A549 (cell line): ENCODE data around the gene NOS1AP. TPM values are rescaled to one million over a fixed set of nuclear protein-coding genes. Genes with fewer than 3 reads are reported as not detected.
A peak's percentile ranks its signal among the peaks of the same experiment; 100 is the strongest.

ENCODE experiments used
- ATAC-seq, 2 experiments: fragments of 200-7000 bp in 1 of 2; fragments of >200 bp in 1 of 2; cut with Nextera tagmentation in 1 of 2; cut with Tn5 transposase in 1 of 2; 3 replicates each; pipeline versions ENCODE4 v1.8.0 to v1.9.1; 2018 to 2020; ENCODE audit warnings: mild to moderate bottlenecking in 1 of 2, moderate library complexity in 1 of 2
- CTCF ChIA-PET: fragments of 300-600 bp; sonication (Branson Sonifier 250); formaldehyde crosslinking; extraction: SDS; loops from one replicate; lab custom pipeline; 2021; ENCODE audit warnings: antibody characterized with exemption, inconsistent platforms; lab: Yijun Ruan, JAX
- POLR2A ChIA-PET: fragments of 350-600 bp; formaldehyde crosslinking; extraction: SDS; loops from one replicate; lab custom pipeline; 2021; ENCODE audit warnings: antibody characterized with exemption, inconsistent platforms; lab: Yijun Ruan, JAX
- DNase-seq, 2 experiments: peaks; one replicate each; pipeline versions ENCODE4 v3.0.0 to v3.0.0-alpha.2; 2011 to 2016; ENCODE audit warnings: low read depth in 1 of 2, low spot score in 1 of 2
- FAIRE-seq: peaks from 2 replicates; lab custom pipeline; 2011; peaks lifted over from hg19 to GRCh38; lab: Jason Lieb, UNC
- H3K27ac ChIP-seq, 2 experiments: fragments of >200 bp; sonication (Bioruptor Twin); formaldehyde crosslinking; 3 replicates each; pipeline ENCODE4 v1.5.1; 2016 to 2017
- H3K4me1 ChIP-seq: fragments of >200 bp; sonication (Bioruptor Twin); formaldehyde crosslinking; 3 replicates; pipeline ENCODE4 v1.6.1; 2016
- H3K4me2 ChIP-seq: fragments of >200 bp; sonication (Bioruptor Twin); formaldehyde crosslinking; 3 replicates; pipeline ENCODE4 v1.6.1; 2016
- H3K4me3 ChIP-seq: fragments of >200 bp; sonication (Bioruptor Twin); formaldehyde crosslinking; 3 replicates; pipeline ENCODE4 v1.5.1; 2016
- H3K9me3 ChIP-seq: fragments of >200 bp; sonication (Bioruptor Twin); formaldehyde crosslinking; 3 replicates; pipeline ENCODE4 v1.6.1; 2016
- CHD2 ChIP-seq: fragments of 150-350 bp; IDR thresholded peaks from 2 replicates; pipeline ENCODE4 v1.6.1; 2014; ENCODE audit warnings: low read length; ENCODE audit not compliant: partially characterized antibody
- EHMT2 ChIP-seq: fragments of 200-600 bp; sonication (generic); IDR thresholded peaks from 2 replicates; pipeline ENCODE4 v1.6.1; 2016; ENCODE audit warnings: antibody characterized with exemption, low read depth, mild to moderate bottlenecking, moderate library complexity
- EP300 ChIP-seq, 2 experiments: fragments of >200 bp; sonication (Bioruptor Twin); formaldehyde crosslinking; IDR thresholded peaks; 2 replicates in 1 of 2; 3 replicates in 1 of 2; pipeline ENCODE4 v1.6.1; 2016 to 2017
- ESRRA ChIP-seq: fragments of 150-350 bp; IDR thresholded peaks from 2 replicates; pipeline ENCODE4 v1.6.1; 2014; ENCODE audit warnings: mild to moderate bottlenecking, low read length, borderline replicate concordance
- FOSL2 ChIP-seq, 2 experiments: fragments of 450-650 bp in 1 of 2; fragments of >200 bp in 1 of 2; sonication (Bioruptor Twin) in 1 of 2; formaldehyde crosslinking; IDR thresholded peaks; 2 replicates each; pipeline versions ENCODE4 v1.5.0 to v1.6.1; 2016 to 2020; ENCODE audit warnings: mild to moderate bottlenecking in 1 of 2, moderate library complexity in 1 of 2
- FOXS1 ChIP-seq: fragments of 250-450 bp; sonication (Bioruptor Pico); IDR thresholded peaks from 2 replicates; pipeline ENCODE4 v1.5.0; 2020; ENCODE audit warnings: mild to moderate bottlenecking, moderate library complexity
- GATA3 ChIP-seq: IDR thresholded peaks from 2 replicates; pipeline ENCODE4 v1.6.1; 2012; ENCODE audit warnings: borderline replicate concordance
- HDAC2 ChIP-seq: fragments of 200-600 bp; sonication (generic); IDR thresholded peaks from 2 replicates; pipeline ENCODE4 v1.6.1; 2016
- JUN ChIP-seq, 2 experiments: fragments of >200 bp; sonication (Bioruptor Twin); formaldehyde crosslinking; IDR thresholded peaks; 2 replicates in 1 of 2; 3 replicates in 1 of 2; pipeline ENCODE4 v1.6.1; 2016 to 2017
- JUNB ChIP-seq: fragments of >200 bp; sonication (Bioruptor Twin); formaldehyde crosslinking; IDR thresholded peaks from 2 replicates; pipeline ENCODE4 v1.6.1; 2016
- KDM1A ChIP-seq: fragments of 200-600 bp; sonication (generic); IDR thresholded peaks from 2 replicates; pipeline ENCODE4 v1.6.1; 2016; ENCODE audit warnings: low read depth, mild to moderate bottlenecking
- KDM5A ChIP-seq: fragments of 200-600 bp; sonication (generic); IDR thresholded peaks from 2 replicates; pipeline ENCODE4 v1.6.1; 2016; ENCODE audit warnings: antibody characterized with exemption, mild to moderate bottlenecking
- MAFK ChIP-seq: fragments of 450-650 bp; IDR thresholded peaks from 2 replicates; pipeline ENCODE4 v1.6.1; 2014; ENCODE audit not compliant: partially characterized antibody
- NPAS2 ChIP-seq: fragments of 250-450 bp; sonication (Bioruptor Pico); IDR thresholded peaks from 2 replicates; pipeline ENCODE4 v1.8.0; 2022; ENCODE audit warnings: mild to moderate bottlenecking, moderate library complexity, borderline replicate concordance
- NR3C1 ChIP-seq: fragments of >200 bp; sonication (Bioruptor Twin); formaldehyde crosslinking; IDR thresholded peaks from 3 replicates; pipeline ENCODE4 v1.6.1; 2017
- PHF8 ChIP-seq: fragments of 200-600 bp; sonication (generic); IDR thresholded peaks from 2 replicates; pipeline ENCODE4 v1.6.1; 2016; ENCODE audit warnings: low read depth, mild to moderate bottlenecking, antibody characterized with exemption, moderate library complexity, borderline replicate concordance
- POLR2AphosphoS2 ChIP-seq: conservative IDR thresholded peaks from 2 replicates; pipeline ENCODE4 v1.6.1; 2012; ENCODE audit warnings: low read length, improper control_type of control experiment, inconsistent platforms
- RAD21 ChIP-seq, 2 experiments: fragments of >200 bp in 1 of 2; sonication (Bioruptor Twin) in 1 of 2; formaldehyde crosslinking in 1 of 2; IDR thresholded peaks in 1 of 2; conservative IDR thresholded peaks in 1 of 2; 2 replicates in 1 of 2; 3 replicates in 1 of 2; pipeline ENCODE4 v1.6.1; 2012 to 2018; ENCODE audit warnings: inconsistent platforms in 1 of 2
- RFX5 ChIP-seq: fragments of 450-650 bp; IDR thresholded peaks from 2 replicates; pipeline ENCODE4 v1.7.1; 2014; ENCODE audit warnings: antibody characterized with exemption, mild to moderate bottlenecking, moderate library complexity
- RNF2 ChIP-seq: fragments of 200-600 bp; sonication (generic); IDR thresholded peaks from 2 replicates; pipeline ENCODE4 v1.6.1; 2016; ENCODE audit warnings: low read depth, mild to moderate bottlenecking, antibody characterized with exemption, moderate library complexity, borderline replicate concordance
- SMC3 ChIP-seq: fragments of >200 bp; sonication (Bioruptor Twin); formaldehyde crosslinking; IDR thresholded peaks from 3 replicates; pipeline ENCODE4 v1.6.1; 2018; ENCODE audit warnings: inconsistent platforms
- TP53 ChIP-seq: fragments of 250-450 bp; sonication (Bioruptor Pico); IDR thresholded peaks from 2 replicates; pipeline ENCODE4 v1.5.0; 2021; ENCODE audit warnings: mild to moderate bottlenecking, moderate library complexity
- ZC3H11A ChIP-seq: fragments of 450-650 bp; IDR thresholded peaks from 2 replicates; pipeline ENCODE4 v1.6.1; 2014; ENCODE audit warnings: antibody characterized with exemption, mild to moderate bottlenecking
- WGBS: methylation state at CpG from one replicate; pipeline ENCODE4 v1.1.6; 2017; ENCODE audit errors: missing lambda C conversion rate; 5-methylcytosine and 5-hydroxymethylcytosine counted together
- polyA plus RNA-seq, 4 experiments: library from polyadenylated mRNA; depleted of rRNA in 3 of 4; stranded (reverse); fragments of >200 nt; fragmentation: RNase III in 1 of 4; extraction: RNeasy Plus Mini Kit Qiagen cat#74134 plus additional on column Dnase treatment in 1 of 4; gene quantifications; 2 replicates in 3 of 4; 3 replicates in 1 of 4; pipeline ENCODE4 v1.2.3, GENCODE V29; 2011 to 2017
- TF ChIP-seq, protein P1 (sequence below): fragments of >200 bp; sonication (Bioruptor Twin); formaldehyde crosslinking; IDR thresholded peaks from 3 replicates; pipeline ENCODE4 v1.6.1; 2016
- TF ChIP-seq, protein P2 (sequence below): fragments of 250-450 bp; sonication (Bioruptor Pico); IDR thresholded peaks from 2 replicates; pipeline ENCODE4 v1.5.0; 2021; ENCODE audit warnings: mild to moderate bottlenecking, moderate library complexity, borderline replicate concordance
- TF ChIP-seq, protein P3 (sequence below): fragments of 250-450 bp; sonication (Bioruptor Pico); IDR thresholded peaks from 2 replicates; pipeline ENCODE4 v1.5.0; 2020; ENCODE audit warnings: low read depth, mild to moderate bottlenecking, moderate library complexity
- TF ChIP-seq, protein P4 (sequence below): fragments of 200-600 bp; sonication (generic); IDR thresholded peaks from 2 replicates; pipeline ENCODE4 v1.6.1; 2016; ENCODE audit warnings: antibody characterized with exemption, mild to moderate bottlenecking, moderate library complexity

Gene NOS1AP
- polyA plus RNA-seq, 2 of the 4 experiments (the other 2 are of a cell fraction): 0.17 to 0.25 TPM

DNA sequence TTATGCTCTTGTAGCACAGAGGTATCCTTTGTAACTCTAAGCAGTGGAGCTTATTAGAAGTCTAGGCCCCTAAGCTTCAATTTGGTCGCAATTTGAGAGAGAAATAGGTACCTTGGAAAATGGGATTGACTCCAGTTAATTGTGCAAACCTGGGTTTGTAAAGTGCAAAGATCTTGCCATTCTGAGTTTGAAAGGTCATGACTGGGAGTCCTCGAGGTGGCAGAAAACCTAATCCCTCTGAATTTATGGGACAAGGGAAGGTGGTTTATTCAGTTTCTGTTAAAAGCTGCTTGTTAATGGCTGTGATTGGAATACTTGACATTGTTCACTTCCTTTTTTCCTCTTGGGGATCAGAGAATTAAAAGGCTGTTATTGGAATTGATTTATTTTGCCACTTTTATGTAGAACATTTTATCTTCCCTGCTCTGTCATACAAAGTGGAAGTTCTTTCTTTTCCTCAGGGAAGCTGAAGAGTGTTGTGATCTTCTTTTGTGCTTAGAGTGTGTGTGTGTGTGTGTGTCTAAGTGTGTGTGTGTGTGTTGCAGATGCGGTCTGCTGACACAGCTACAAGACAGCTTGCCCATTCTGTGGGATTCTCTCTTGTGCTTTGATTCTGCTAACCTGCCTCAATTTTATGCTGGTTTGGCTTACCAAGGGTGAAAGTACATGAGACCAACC, 162.7 kb downstream of the NOS1AP start:
- Histone ChIP-seq H3K4me1 (no peaks in the 10 kb centered on the region), H3K27ac (no peak overlapping the region), H3K9me3 (no peaks in the 10 kb centered on the region), H3K4me3 (no peak overlapping the region), H3K4me2 (no peak overlapping the region)
- DNase-seq (no peak), FAIRE-seq (no peak), ATAC-seq (no peak)
- no peak for TF ChIP-seq RNF2
- TF ChIP-seq ESRRA: no peak
- no peak for TF ChIP-seq KDM1A
- TF ChIP-seq JUN (IDR thresholded peaks at IDR 0.05): no peak
- TF ChIP-seq JUNB: no peak
- 38% methylated on average over 3 of the region's 3 CpGs for WGBS
- ChIA-PET CTCF (interaction anchor here (0.9 to 1.2 kb wide), 2 partner anchors 9 to 176 kb away, joined by 3 read pairs; no protein-coding TSS in a partner anchor), POLR2A (no interaction called here)

DNA sequence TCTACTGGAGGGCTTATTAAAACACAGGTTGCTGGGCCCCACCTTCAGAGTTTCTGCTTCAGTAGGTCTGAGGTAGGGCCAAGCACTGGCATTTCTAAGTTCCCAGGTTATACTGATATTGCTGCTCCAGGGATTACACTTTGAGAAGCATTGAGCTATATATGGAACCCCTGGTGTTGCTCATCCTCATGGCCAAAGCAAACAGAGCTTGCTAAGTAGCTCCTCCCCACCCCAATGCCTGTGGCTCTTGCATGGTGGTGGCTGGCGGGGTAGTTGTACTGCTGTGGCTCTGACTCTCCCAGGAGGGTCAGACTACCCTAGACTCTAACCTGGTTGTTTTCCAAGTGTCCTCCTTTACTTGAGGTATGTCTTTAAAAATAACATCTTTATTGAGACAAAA, 163.6 kb downstream of the NOS1AP start:
- POLR2A ChIA-PET: no interaction called here

DNA sequence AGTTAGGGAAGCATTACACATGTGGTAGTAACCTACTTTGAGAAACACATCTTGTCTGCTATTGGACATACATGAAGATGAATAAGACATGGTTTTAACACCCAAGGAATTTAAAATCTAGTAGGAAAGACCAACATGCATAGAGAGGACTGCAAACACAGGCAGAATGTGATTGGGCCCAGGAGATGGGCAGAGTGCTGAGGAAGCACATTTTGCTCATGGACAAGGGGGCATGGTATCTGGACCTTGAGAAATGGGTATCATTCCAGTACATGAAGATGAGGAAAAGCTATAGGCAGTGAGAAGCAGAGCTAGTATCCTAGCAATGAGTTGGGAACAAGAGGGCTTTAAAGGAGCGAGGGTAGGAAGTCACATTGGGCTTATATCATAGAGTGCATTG, 164.4 kb downstream of the NOS1AP start:
- Histone ChIP-seq H3K4me3 (no peak overlapping the region), H3K9me3 (no peaks in the 10 kb centered on the region), H3K27ac (no peak overlapping the region), H3K4me1 (no peaks in the 10 kb centered on the region), H3K4me2 (no peak overlapping the region)
- DNase-seq (no peak), FAIRE-seq (no peak), ATAC-seq (no peak)
- POLR2A ChIA-PET: no interaction called here
- 32% methylated on average over 1 of the region's 1 CpG for WGBS
- CTCF ChIA-PET: no interaction called here
- no peak for TF ChIP-seq FOSL2 (IDR thresholded peaks at IDR 0.05)
- TF ChIP-seq FOSL2 (CRISPR knock-in tag; IDR thresholded peaks at IDR 0.05): no peak
- TF ChIP-seq RFX5: no peak
- TF ChIP-seq PHF8: no peak
- TF ChIP-seq CHD2: no peak
- TF ChIP-seq, protein P1, sequence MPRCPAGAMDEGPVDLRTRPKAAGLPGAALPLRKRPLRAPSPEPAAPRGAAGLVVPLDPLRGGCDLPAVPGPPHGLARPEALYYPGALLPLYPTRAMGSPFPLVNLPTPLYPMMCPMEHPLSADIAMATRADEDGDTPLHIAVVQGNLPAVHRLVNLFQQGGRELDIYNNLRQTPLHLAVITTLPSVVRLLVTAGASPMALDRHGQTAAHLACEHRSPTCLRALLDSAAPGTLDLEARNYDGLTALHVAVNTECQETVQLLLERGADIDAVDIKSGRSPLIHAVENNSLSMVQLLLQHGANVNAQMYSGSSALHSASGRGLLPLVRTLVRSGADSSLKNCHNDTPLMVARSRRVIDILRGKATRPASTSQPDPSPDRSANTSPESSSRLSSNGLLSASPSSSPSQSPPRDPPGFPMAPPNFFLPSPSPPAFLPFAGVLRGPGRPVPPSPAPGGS: no peak
- no peak for TF ChIP-seq POLR2AphosphoS2
- peak; percentile 56 for TF ChIP-seq MAFK
- TF ChIP-seq SMC3: no peak
- TF ChIP-seq KDM5A: no peak

More for the DNA sequence above, 163.6 kb downstream of the NOS1AP start:
- H3K27ac ChIP-seq: no peak overlapping the region
- H3K9me3 ChIP-seq: no peaks in the 10 kb centered on the region
- 70% methylated on average over 1 of the region's 1 CpG for WGBS
- CTCF ChIA-PET: no interaction called here
- TF ChIP-seq, protein P2, sequence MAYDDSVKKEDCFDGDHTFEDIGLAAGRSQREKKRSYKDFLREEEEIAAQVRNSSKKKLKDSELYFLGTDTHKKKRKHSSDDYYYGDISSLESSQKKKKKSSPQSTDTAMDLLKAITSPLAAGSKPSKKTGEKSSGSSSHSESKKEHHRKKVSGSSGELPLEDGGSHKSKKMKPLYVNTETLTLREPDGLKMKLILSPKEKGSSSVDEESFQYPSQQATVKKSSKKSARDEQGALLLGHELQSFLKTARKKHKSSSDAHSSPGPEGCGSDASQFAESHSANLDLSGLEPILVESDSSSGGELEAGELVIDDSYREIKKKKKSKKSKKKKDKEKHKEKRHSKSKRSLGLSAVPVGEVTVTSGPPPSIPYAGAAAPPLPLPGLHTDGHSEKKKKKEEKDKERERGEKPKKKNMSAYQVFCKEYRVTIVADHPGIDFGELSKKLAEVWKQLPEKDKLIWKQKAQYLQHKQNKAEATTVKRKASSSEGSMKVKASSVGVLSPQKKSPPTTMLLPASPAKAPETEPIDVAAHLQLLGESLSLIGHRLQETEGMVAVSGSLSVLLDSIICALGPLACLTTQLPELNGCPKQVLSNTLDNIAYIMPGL (CRISPR knock-in tag): no peak
- TF ChIP-seq HDAC2 (no peak), NPAS2 (CRISPR knock-in tag) (no peak), FOSL2 (IDR thresholded peaks at IDR 0.05) (no peak), FOSL2 (CRISPR knock-in tag; IDR thresholded peaks at IDR 0.05) (no peak), JUNB (no peak), GATA3 (no peak), RAD21 (conservative IDR thresholded peaks at IDR 0.05 in 1 of 2, IDR thresholded peaks at IDR 0.05 in 1 of 2) (no peak), NR3C1 (no peak), TP53 (no peak), FOXS1 (CRISPR knock-in tag) (no peak), EP300 (IDR thresholded peaks at IDR 0.05) (no peak), EHMT2 (no peak), ZC3H11A (no peak)
- TF ChIP-seq, protein P3, sequence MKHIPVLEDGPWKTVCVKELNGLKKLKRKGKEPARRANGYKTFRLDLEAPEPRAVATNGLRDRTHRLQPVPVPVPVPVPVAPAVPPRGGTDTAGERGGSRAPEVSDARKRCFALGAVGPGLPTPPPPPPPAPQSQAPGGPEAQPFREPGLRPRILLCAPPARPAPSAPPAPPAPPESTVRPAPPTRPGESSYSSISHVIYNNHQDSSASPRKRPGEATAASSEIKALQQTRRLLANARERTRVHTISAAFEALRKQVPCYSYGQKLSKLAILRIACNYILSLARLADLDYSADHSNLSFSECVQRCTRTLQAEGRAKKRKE (CRISPR knock-in tag): no peak
- TF ChIP-seq, protein P4, sequence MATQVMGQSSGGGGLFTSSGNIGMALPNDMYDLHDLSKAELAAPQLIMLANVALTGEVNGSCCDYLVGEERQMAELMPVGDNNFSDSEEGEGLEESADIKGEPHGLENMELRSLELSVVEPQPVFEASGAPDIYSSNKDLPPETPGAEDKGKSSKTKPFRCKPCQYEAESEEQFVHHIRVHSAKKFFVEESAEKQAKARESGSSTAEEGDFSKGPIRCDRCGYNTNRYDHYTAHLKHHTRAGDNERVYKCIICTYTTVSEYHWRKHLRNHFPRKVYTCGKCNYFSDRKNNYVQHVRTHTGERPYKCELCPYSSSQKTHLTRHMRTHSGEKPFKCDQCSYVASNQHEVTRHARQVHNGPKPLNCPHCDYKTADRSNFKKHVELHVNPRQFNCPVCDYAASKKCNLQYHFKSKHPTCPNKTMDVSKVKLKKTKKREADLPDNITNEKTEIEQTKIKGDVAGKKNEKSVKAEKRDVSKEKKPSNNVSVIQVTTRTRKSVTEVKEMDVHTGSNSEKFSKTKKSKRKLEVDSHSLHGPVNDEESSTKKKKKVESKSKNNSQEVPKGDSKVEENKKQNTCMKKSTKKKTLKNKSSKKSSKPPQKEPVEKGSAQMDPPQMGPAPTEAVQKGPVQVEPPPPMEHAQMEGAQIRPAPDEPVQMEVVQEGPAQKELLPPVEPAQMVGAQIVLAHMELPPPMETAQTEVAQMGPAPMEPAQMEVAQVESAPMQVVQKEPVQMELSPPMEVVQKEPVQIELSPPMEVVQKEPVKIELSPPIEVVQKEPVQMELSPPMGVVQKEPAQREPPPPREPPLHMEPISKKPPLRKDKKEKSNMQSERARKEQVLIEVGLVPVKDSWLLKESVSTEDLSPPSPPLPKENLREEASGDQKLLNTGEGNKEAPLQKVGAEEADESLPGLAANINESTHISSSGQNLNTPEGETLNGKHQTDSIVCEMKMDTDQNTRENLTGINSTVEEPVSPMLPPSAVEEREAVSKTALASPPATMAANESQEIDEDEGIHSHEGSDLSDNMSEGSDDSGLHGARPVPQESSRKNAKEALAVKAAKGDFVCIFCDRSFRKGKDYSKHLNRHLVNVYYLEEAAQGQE: no peak
- DNase-seq: no peak
- no peak overlapping the region for H3K4me2 ChIP-seq
- no peak for ATAC-seq
- no peak overlapping the region for H3K4me3 ChIP-seq
- H3K4me1 ChIP-seq: no peaks in the 10 kb centered on the region
- no peak for FAIRE-seq
